Right ventricle myocardium superior (tissue), 1 donor: ENCODE results near the gene ATP11C. TPM values are rescaled to one million over a fixed set of nuclear protein-coding genes. Genes with fewer than 3 reads are reported as not detected.

Experiments used
- ATAC-seq: fragments of 200-7000 bp; cut with Tn5 transposase; one replicate; pipeline ENCODE4 v1.9.1; 2020; ENCODE audit warnings: mild to moderate bottlenecking; ENCODE audit not compliant: poor library complexity
- DNase-seq: peaks from one replicate; pipeline ENCODE4 v3.0.0-alpha.2; 2020
- intact Hi-C: fragments of 100-400 bp; cut with DNase I; formaldehyde crosslinking; loops from one replicate; pipeline ENCODE4 v1.11.2; 2022
- total RNA-seq: library from RNA; stranded (reverse); fragmentation: NEBNext Ultra II Directional; extraction: Animal tissue kit (Norgen Biotek cat#: 25700); gene quantifications from one replicate; pipeline ENCODE4 v1.2.1, GENCODE V29; 2021
- donor health status: DM: no; HTN: yes; CAD: no; lungs with severe emphysema.

ATP11C gene
- total RNA-seq, 1 donor from 2014 or later = 3.1 TPM

DNA sequence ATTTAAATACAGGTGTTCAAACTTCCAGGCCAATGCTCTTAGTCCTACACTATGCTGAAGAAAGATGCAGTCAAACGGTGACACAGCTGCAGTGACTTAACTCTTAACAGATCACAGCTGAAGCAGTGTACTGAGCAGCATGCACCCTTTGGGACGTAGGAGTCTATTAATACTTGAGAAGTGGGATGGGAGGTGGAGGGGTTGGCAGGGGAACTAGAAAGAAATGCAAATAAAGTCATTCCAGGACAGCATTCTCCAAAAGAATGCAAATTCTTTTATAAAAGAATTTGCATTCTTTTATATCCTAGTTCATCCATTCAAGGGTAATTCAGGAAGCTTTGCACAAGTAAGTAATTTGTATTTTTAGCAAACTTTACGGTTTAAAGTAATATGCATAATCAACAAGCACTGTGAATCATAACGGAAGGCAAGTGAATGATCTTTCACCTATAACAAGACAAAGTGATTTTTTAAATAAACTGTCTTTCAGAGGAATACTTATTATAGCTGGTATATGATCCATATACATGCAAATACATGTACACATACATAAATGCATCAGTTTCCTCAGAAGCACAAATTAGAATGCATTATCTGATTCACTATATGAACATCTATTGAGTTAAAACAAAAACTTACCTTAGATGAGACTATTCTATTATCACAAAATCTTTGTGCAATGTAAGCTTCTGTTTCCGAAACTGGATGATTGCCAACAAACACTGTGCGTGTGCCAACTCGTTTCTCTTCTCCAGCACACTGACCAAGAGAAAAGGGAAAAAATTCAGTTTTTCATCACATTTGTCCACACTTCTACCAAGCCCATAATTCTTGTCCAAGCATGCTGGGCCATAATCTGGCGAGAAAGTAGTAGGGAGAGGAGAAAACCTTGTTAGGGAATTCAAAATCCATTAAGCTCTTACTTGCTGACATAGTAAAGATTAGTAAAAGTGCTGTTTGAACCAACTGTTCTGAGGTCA, 106.5 kb downstream of the ATP11C start:
- intact Hi-C loops = no loop called here
- DNase-seq = no peak
- no peak for ATAC-seq

DNA sequence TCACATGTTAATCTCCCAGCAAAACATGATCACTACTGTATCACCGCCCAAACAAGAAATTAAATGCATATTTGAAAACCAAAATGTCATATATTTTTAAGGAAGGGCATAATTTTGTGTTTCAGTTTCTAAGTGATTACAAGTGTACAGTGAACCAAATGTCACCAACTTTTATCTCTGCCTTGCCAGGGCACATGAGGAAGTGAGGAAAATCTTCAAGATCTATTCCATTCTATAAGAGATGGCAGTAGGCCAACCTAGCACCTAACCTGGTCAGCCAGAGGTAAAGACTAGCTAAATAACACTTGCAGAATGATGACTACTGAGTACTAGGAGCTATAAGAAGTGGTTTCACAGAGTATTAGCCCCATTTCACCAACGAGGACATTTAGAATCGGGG, 107.2 kb downstream of the ATP11C start:
- no peak for DNase-seq
- ATAC-seq = no peak
- intact Hi-C loops = no loop called here

DNA sequence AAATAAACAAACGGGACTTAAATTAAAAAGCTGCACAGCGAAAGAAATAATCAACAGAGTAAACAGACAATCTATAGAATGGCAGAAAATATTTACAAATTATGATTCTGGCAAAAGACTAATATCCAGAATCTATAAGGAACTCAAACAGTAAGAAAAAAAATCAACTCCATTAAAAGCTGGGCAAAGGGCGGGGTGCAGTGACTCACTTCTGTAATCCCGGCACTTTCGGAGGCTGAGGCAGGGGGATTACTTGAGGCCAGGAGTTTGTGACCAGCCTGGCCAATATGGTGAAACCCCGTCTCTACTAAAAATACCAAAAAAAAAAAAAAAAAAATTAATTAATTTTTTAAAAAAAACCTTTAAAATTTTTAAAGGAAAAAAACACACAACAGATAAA, 109.0 kb downstream of the ATP11C start:
- no peak for ATAC-seq
- DNase-seq = no peak
- intact Hi-C loops = no loop called here

DNA sequence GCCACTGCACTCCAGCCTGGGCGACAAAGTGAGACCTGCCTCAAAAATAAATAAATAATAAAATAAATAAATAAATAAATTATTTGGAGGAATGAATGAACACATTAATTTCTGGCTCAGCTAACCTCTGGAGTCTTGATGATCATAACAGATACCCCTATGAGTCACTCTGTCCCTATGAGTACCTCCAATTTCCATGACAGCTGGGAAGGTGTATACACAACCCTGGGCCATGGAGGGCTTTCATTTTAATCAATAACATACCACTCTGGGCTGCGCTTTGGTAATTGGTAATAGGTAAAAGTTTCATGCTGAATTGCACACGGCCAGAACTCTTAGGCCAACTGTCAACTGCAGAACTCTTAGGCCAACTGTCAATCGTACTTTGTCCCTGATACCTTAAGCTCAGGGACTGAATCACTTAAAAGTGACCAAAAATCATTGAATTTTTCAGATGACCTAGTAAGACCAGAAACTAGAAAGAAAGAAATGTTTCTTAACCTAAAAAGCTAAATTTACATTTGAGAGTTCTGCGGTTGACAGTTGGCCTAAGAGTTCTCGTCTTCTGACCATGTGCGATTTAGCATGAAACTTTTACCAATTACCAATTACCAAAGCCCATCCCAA, 112.4 kb downstream of the ATP11C start:
- DNase-seq = no peak
- intact Hi-C loops = no loop called here
- ATAC-seq = no peak

DNA sequence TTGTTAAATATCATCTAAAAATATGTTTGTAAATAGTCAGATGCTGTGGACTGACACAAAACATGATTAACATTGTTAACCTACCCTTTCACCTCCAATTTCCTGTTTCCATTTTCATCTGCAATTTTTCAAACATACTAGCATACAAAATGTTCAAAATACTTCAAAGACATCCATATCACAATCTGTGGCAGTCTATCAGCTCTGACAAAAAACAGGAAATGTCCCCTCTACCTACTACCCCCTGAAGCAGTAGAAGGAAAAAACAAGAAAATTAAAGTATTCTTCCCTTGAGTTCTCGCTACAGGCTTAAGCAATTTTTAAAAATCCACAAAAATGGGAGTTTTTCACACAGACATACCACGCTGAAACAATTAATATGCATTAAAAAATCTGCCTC, 116.6 kb downstream of the ATP11C start:
- ATAC-seq (no peak), DNase-seq (no peak)
- intact Hi-C loops = no loop called here

DNA sequence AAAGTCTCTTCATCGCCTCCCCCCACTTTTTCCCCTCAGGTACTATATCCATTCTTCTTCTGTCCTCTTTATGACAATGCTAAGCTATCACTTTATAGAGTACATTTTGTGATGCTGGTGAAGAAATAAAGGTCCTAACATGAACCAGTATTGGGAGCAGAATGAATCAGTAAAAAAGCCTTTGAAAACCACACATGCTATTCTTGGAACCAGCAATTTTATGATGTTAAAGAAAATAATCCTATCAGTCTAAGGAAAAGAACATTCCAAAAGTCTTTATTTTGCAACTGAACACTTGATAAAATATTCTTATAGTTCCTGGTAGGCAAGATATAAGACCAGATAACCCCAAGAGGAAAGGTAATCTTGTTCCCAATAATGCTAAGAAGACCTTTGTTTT, 117.1 kb downstream of the ATP11C start:
- no peak for ATAC-seq
- intact Hi-C loops = no loop called here
- no peak for DNase-seq

DNA sequence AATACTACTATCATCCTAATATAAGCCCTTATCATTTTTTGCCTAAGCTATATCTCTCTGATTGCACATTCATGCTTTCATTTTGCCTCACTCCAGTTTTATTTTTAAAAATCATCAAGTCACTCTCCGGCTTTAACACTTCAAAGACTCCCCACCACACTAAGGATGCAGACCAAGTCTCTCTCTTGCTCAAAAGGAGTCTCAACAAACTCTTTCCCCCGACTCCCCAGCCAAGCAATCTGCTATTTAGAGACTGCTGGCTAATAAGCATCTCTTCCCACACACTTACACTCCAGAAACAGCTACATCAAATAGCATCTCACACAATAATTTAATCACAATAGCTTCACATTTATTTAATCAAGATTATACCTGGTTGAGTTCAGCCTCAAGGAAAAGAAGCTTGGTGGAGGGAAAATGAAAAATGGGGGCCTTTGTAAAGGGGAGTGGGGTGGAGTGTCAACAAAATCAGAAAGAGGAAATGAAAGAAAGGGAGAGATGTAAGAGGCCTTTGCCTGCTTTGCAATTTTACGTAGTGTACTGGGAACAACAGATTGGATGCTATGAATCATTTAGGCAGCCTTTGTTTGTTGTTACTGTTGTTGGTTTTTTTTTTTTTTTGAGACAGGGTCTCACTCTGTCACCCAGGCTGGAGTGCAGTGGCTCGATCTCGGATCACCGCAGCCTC, 120.8 kb downstream of the ATP11C start:
- ATAC-seq (no peak), DNase-seq (no peak)
- intact Hi-C loops = no loop called here

DNA sequence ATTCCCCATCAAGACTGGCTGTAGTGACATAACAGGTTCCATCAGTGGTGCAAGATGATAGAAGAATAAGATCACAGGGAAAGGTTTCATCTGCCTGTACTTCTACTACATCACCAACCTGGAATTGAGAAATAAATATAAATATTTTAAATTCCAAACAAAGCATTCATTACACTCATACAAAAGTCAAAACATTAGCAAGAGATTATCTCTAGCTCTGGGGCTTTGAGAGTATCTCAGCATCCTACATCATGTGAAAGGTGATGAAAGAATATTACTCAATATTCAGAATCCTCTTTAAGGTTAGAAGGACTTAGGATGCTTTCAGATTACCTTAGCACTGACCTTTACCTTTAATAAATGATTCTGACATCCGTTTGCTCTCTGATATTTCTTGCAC, 128.4 kb downstream of the ATP11C start:
- intact Hi-C loops = no loop called here
- no peak for DNase-seq
- no peak for ATAC-seq

DNA sequence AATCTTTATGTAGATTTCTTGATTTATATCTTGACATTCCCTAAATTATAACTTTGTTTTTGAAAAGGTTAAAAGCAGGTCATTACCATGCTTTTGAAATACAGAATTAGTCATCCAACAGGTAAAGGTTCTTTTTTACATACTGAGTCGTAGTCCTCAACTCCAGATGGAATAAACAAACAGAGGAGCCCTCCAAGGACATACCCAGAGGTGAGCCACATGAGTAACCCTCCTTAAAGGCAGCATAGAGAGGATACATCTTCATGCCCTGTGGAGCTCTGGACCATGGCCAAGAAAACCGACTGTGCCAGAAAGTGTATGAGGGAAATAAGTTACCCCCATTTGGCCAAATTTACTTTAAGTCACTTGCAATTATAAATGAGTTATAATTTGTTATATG, 129.6 kb downstream of the ATP11C start:
- no peak for DNase-seq
- intact Hi-C loops = no loop called here
- ATAC-seq = no peak

DNA sequence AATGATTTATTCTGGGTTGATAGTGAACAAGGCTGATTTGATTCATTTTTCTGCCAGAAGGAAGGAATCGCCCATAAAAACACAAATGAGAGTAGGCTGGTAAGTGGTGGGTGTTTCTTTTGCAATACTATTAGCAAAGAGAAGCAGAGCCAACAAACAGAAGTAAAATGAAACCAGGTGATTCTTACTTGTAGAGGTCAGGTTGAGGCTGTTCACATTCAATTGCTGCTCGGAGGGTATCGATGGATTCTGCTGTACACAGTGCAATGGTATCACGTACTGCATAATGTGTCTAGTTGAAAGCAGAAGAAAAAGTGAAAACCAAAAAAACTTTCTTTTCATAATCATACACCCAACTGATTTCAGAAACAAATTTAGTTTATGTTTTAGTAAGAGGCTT, 130.8 kb downstream of the ATP11C start:
- no peak for ATAC-seq
- intact Hi-C loops = no loop called here
- no peak for DNase-seq

DNA sequence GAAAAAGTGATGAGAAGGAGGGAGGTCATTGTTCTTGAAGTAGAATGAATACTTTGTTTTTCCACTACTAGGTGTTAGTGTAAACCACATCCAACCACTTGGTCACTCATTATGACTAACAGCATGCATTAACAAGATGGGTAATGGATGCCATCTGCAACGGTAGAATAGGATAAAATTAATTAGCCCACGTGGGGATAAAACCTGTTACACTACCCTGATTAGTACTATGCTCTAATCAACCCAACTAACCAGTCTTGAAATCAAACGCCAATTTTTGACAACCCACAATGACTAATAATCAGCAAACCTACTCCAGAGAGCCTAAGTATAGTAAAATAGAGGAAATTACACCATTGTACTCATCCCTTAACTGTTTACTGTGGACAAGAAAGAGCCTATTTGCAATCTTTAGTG, 131.4 kb downstream of the ATP11C start:
- ATAC-seq = no peak
- DNase-seq = no peak
- intact Hi-C loops = no loop called here

DNA sequence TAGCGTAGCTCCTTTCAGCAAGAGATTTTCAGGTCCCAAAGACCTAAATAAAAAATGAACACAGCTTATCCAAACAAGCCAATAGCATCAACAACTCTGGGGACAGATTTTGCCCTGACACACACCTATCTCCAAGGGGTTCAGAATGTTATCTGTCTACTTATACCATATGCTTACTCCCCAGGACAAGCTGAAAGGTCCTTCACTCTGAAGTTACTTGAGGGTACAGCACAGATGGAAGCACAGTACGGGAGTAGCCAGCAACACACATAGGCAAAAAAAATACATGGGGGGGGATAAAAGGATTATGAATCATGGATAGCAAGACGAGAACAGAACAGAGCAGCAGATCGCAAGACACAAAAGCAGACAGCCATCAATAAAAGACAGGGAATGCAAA, 134.2 kb downstream of the ATP11C start:
- no peak for DNase-seq
- intact Hi-C loops = no loop called here
- no peak for ATAC-seq

DNA sequence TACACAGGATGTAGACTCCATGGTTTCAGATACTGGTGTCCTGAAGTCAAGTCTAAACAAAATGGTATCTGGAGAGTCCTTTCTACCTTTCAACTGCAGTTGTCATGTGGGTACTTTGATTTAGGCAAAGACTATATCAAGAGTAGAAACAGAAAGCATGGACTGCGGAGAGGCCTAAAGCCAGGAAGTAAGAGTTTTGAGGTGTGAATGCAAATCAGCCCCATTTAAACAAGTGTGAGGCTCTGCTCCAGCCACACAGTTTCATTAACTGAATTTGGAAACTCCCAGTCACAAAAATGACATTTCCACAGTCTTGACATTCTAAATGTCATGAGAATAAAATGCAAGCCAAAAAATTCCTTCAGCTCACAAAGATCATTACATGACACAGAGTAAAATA, 137.7 kb downstream of the ATP11C start:
- no peak for ATAC-seq

DNA sequence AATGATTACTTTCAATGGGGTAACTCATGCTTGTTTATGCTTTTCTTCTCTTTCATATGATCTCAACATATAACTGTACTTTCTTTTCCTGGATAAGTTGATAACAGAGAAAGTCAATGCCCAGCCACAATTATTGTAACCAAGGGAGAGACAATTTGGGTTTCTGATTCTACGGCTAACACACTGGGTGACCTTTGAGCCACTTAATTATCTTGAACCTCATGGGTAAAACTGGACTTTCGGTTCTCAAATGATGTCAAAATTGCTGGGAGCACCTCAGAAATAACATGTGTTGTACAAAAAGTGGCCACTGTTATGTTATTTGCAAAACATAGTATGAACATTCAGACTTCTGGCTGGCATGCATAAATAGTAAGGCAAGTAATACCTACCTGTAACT, 145.3 kb downstream of the ATP11C start:
- ATAC-seq (no peak), DNase-seq (no peak)
- intact Hi-C loops = no loop called here

More for the DNA sequence above, 137.7 kb downstream of the ATP11C start:
- DNase-seq = no peak
- intact Hi-C loops = no loop called here

DNA sequence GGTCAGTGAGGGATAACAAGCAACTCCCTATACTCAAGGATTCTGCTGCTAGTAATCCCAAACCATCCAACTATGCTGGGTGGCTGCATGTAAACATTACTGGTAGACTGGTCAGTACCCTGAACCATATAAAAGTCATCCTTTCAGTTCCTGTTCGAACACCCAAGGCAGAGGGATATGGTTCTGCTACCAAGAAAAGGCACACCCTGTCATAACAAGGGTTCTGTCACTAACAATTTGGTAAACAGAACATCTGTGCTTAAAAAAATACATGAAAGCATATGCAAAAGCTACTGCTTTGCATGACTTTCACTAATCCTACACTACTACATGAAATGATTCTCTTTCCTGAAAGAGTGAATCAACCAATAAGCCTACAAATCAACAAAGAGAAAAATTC, 148.0 kb downstream of the ATP11C start:
- DNase-seq (no peak), ATAC-seq (no peak)
- intact Hi-C loops = no loop called here

DNA sequence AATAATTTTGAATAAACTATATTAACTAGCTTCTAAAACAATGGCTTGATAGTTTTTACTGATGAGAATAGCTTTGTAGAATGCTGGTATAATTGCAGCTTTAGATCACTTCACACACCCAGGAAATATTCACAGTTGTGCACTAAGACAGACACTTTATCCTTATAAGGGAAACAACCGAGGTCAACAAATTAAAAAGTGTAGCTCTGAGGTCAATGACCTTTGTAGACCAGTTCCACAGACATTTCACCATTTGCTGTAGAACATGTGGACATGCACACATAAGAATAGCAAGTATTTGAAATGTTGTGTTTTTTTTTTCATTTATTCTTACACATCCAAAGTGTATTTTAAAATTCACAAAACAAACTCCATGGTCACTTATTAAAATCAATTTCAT, 148.9 kb downstream of the ATP11C start:
- intact Hi-C loops = no loop called here
- ATAC-seq (no peak), DNase-seq (no peak)

DNA sequence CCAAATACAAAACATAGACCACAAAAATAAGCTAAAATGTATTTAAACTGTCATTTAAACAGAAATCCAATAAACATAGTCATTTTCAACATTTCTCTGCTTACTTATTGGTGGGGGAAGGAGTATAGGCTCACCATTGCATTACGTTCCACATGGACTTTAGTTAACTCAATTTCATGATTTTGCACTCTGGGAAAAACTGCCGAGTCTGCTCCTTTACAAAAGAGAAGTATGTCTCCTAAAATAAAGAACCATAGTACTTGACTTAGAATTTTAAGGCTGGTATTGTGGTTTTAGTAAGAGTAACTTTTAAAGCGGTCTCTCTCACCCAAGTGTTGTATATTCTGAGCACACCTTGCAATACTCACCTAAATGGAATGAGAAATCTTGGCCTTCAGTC, 149.8 kb downstream of the ATP11C start:
- ATAC-seq (no peak), DNase-seq (no peak)
- intact Hi-C loops = no loop called here

DNA sequence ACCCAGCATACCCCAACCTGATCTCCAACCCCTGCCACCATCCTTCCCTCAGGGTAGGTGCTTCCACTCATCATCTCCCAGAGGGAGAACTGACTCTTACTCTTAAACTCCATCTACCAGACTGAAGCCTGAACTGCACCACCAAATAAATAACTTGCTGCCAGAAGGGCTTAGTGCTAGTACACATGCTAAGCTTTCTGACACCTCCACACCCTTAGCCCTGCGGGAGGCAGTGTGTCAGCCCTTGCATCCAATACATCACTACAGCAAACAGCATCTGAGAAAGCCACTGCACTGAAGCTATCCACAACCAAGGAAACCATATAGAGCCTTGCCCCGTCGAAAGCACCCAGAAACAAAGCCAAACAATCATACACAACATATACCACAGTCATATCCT, 156.3 kb downstream of the ATP11C start:
- DNase-seq (no peak), ATAC-seq (no peak)
- intact Hi-C loops = no loop called here

DNA sequence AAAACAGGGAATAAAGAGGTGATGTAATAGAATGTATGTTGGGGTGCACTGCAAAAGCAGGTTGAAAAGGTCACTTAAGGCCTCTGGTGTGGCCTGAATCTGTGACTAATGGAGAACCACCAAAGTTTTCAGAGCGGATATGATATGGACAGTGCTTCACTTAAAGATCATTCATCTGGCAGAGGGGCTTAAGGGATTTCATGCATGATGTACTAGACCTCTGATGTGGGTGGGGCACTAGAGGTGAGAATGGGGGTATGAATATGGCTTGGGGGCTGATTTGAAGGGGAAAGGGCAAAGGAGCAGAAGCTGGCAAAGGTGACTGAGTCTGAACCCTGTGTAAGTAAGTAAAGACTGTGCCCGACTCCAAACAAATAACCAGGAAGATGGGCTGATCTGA, 162.5 kb downstream of the ATP11C start:
- ATAC-seq (no peak), DNase-seq (no peak)
- intact Hi-C loops = no loop called here

DNA sequence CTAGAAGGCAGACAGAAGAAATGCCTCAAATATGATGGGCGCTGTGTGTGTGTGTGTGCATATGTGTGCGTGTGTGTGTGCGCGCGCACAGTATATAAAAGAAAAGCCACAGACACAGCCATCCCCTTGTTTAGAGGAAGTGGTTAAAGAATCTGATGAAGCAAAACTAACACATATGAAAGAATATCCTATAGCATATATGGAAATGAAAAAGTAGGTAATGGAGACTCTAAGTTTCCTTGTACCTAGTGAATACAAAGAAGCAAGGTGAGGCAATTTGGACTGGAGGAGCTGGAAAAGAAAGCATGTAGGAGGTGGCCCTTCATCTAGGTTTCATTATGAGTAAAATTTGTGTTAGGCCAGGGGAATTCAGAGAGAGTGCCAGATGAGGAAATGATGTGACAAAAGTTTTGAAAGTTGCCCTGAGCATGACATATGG, 166.3 kb downstream of the ATP11C start:
- no peak for ATAC-seq
- no peak for DNase-seq
- intact Hi-C loops = no loop called here
